Activated T-helper 1 cell treated with Interleukin-2 at 50 U/mL for 16 hours (primary cell): Measurements from ENCODE around the gene SCP2.

Experiments
- DNase-seq: peaks from one replicate; pipeline ENCODE4 v3.0.0-alpha.2; 2020; ENCODE audit warnings: low read depth

Gene SCP2

DNA sequence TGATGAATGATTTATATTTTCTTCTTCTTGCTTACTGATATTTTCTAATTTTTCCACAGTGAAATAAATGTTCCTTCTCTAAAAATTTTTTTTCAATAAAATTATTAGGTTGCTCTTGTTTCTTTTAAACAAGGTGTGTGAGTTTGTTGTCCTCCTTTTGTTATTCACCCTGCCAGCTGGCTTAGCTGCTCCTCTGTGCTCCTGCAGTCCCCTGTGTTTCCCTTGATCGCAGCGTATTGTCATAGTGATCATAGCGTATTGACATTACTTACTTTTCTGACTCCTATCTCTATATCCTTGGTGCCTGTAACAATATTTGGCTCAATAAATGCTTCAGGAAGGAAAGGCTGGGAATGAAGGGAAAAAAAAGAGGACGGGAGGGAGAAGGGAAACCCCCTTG lies 110.1 kb downstream of the SCP2 start:
- DNase-seq = no peak

DNA sequence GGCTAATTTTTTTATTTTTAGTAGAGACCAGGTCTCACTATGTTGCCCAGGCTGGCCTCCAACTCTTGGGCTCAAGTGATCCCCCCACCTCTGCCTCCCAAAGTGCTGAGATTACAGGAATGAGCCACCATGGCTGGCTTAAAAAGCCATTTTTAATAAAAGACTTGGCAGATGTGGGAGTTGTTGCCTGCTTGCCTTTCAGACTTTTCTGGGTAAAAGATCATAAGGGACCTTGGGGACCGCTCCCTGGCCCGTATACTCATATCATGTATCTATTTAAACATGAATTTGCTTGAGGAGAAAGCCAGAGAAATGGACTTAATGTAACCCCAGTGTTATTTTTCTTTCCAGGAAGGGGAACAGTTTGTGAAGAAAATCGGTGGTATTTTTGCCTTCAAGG lies 111.5 kb downstream of the SCP2 start:
- DNase-seq = no peak

DNA sequence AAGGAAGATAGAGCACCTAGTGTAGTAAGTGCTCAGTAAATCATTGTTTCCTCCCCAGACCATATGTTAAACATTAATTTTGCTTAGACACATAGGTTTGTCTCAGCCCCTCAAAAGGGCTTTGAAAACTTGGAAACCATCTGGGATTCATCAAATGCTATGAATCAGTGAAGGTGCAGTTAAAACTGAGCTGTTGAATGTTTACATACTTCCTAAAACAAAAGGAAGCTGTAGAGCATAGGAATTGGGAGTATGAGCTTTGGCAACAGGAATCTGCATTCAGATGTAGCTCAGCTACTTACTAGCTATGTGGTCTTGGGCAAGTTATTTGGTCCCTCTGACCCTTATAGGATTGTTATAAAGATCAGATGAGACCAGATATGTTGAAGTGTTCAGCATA lies 116.2 kb downstream of the SCP2 start:
- DNase-seq = no peak

DNA sequence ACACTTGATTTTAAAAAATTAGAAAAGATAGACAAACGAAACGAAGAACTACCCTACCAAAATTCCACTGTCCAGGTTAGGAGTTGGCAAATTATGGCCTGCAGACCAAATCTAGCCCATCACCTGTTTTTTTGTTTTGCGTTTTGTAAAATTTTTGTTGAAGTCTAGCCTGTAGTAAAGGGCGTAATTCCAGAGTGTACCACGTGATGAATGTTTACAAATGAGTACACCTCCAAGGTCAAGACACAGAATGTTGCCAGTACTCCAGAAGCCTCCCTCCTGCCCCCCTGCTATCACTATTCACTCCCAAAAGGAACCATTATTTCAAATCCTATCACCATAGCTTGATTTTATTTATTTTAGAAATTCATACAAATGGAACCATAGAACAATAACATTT lies 117.8 kb downstream of the SCP2 start:
- no peak for DNase-seq

DNA sequence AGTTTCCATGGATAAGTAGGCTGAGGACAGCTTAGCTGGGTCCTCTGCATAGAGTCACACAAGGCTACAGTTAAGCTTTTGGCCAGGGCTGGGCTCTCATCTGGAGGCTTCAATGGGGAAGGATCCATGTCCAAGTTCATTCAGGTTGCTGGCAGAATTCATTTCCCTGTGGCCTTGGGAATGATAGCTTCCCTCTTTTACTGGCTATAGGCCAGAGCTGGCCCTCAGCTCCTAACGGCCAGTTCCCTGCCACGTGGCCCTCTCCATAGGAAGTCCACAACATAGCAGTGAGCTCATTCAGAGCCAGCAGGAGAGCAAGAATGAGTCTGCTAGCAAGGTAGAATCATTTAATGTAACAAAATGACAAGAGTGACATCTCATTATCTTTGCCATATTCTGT lies 119.9 kb downstream of the SCP2 start:
- DNase-seq = no peak

DNA sequence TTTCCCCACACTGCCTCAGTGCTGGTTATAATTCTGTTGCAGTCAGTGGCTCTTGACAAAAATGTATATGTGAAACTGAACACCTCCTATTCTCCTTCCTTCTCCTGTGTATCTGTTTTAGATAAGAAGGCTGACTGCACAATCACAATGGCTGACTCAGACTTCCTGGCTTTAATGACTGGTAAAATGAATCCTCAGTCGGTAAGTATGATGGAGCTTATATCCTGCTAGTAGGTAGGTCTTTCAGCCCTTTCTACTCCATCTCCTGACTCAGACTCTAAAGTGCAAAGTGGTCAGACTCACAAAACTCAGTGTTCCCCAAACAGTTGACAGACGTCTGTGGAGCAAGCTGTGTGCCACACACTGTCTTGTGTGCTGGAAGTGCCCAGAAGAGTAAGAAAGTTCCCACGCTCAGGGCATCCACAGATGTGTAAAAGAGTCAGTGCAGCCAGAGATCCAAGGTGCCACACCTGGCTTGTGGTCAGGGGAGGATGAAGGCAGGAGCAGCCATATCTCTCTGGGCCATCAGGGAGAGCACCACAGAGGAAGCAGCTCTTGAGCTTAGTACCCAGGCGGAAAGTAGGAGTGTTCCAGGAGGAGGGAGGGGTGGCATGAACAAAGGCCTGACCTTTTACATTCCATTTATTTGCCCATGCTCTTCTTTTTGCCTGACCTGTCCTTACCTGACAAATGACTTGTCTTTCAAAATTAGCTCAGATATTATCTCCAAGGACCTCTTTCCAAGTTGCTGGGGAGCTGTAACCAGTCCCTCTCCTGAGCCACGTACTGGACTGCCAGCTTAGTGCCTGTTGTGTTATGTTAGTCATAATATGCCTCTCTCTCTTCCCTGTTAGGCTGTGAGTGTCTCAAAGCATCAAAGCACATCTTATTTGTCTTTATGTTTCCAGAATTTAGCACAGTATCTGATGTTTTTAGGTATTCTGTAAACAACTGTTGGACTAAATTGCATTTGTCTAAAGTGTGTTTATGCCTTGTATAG lies 121.0 kb downstream of the SCP2 start:
- DNase-seq = no peak

DNA sequence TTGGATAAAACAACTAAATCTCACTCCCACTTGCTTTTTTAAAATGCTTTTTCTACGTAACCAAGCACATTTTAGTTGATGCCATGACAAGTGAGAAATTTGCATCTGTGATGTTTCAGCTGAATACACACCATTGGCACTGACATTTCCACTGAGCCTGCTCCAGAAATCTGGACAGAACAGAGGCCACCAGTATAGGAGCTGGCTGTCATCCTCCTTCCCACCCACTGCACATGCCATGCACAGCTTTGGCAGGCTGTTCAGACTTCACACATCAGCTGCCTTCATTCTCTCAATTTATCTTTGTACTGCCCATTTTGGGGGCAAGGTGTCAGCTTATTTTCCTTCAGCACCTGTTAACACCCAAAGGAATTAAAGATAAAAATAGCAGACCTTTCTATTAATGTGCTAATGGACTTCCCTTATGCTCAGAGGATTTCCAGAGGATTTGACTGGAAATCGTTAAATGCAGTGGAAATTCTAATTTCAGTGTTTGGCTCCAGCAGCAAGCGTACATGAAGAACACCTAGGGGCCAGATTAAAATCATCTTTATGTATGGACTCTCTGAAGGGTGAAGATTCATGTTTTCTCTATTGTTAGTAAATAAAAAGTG lies 122.0 kb downstream of the SCP2 start:
- DNase-seq = no peak

DNA sequence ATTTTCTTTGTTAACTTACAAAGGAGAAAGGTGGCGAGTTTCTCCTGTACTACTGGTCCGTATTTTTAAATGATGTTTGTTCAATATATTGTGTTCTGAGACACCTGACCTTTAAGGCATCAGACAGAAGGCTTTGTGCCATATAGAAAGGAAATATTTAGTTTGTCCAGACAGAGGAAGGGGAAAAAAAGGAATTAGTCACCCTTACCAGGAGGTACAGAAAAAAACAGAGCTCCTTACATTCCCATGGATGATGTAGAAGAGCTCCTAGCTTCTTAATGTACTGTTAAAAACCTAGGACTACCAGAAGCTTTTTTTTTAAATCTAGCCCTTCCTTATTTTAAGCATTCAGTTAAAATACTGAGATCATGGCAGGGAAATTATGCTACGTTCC lies 122.5 kb downstream of the SCP2 start:
- no peak for DNase-seq

DNA sequence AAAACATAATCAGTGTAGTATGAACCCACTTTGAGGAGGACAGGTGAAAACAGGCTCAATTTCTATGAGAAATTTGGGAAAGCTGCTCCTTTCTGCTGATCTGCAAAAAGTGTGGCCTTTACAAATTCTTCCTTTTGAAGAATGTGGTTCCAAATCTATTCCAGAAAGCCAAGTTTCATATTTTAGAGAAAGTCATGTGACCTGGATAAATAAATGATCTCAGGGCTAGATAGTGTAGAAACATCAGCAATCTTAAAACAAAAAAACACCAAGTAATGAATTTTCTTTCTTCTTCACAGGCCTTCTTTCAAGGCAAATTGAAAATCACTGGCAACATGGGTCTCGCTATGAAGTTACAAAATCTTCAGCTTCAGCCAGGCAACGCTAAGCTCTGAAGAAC lies 123.2 kb downstream of the SCP2 start:
- no peak for DNase-seq

DNA sequence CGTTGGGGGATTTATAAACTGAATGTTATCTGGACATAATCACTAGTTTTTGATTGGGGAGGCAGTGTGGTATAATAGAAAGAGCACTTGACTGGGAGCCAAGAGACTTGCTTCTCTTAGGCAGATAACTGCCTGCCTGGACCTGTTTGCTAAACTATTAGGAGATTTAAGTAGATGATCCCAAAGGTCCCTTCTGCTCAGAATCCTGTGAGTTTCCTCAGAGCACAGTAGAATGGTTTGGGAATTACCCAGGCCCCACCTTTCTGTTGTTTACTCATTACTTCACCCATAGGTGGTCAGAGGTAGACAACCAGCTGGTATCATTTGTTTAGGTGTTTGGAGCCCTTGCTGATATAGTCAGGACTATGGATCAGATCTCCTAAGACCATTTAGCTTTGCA lies 124.6 kb downstream of the SCP2 start:
- no peak for DNase-seq

DNA sequence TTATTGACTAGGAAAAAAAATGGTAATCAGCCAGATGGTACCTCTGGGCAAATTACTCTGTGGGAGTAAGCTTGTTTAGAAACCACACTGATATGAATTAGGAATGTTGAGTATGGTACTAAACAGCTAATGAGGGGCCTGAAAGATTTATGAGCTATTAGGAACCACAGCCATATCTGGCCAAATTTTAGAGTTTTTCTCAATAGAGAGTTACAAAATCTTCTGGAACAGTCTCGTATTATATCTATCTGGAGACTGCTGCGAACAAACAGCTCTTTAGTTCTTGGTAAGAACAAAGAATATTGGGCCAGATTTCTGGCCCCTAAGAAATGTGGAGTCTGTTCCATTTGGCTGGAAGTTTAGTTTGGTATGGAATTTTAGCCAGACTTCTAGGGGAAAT lies 130.1 kb downstream of the SCP2 start:
- DNase-seq = no peak

DNA sequence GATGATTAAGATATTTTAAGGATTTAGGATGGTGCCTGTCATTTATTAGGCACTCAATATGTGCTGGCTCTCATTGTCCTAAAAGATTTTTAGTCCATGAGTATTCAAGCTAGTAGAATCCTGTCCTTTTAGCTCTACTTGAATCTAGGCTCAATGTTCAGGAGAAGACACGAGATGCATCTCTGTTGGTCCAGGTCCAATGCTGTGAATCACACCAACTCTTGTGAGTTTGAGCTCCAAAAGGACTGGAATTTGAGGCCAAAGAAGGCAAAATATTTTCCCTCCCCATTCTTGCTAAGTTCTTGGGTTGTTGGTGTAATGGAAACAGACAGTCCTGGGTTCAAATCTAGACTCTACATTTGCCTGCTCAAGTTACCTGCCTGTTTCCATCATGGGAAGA lies 133.5 kb downstream of the SCP2 start:
- no peak for DNase-seq

DNA sequence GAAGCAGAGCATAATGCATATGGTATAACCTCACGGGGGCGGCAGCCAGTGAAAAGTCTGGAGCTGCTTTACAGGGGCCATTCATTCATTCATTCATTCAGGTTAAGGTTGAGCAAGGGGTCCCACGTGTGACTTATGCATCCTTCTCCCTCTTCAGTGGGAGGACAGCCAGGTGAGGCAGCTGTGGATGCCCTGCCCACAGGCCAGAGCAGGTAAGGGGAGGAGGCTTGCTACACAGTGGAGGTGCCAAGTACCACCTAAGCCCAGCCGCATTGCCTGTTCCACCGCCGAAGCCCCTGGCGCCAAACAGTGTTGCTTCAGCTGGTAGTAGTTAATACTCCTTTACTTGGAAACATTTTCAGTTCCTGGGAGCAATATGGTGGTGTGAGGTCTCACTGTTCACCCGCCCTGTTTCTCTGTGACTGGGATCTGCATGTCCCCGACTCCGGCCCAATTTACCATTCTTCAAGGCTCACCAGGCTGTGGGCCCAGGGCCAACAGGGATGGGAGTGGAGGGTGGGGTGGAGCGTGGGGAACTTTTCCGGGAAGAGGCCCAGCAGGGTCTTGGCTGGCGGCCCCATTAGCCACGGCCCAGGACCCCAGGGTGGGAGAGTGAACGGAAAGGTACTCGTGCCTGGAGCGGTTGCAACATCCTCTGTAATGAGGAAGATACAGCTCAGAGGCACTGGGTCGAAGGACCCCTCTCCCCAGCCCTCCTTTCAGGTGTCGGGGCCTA lies 134.2 kb downstream of the SCP2 start:
- no peak for DNase-seq

DNA sequence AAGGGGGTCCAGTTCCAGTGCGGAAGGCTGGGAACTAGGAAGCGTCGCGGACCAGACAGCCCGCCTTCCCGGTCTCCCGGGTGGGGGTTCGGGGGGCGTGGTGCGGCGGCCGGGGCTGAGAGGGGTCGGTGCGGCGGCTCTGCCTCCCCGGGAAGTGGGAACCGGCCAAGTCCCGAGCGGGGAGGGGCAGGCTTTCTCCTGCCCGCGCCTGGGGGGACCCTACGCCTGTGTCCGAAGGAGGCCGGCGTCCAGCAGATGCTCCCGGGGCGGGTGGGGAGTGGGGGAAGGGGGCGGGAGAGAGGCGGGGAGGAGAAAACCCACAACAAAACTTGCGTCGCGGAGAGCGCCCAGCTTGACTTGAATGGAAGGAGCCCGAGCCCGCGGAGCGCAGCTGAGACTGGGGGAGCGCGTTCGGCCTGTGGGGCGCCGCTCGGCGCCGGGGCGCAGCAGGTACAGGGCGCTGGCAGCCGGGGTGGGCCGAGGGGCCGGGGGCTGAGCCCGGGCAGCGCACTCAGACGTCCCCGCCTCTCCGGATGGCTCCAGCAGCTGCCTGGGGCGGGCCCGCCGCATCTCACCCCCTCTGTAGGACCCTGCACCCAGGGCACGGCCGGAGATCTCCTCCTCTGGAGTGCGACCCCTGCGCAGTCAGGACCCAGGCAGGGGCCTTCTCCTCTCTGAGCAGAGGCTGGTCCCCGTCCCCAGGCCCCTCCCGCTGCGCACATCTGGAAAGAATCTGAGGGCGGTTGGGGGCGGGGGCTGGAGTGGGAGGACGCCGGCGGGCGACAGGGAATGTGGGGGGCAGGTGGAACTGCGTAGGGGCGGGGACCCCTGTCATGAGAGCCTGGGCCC lies 135.0 kb downstream of the SCP2 start, which contains the start of gene PODN:
TSS of gene PODN (plus strand) at position 355 of the 849 bp plus-strand sequence. CDS start 7,643 bp downstream, outside the sequence.
- no peak for DNase-seq

DNA sequence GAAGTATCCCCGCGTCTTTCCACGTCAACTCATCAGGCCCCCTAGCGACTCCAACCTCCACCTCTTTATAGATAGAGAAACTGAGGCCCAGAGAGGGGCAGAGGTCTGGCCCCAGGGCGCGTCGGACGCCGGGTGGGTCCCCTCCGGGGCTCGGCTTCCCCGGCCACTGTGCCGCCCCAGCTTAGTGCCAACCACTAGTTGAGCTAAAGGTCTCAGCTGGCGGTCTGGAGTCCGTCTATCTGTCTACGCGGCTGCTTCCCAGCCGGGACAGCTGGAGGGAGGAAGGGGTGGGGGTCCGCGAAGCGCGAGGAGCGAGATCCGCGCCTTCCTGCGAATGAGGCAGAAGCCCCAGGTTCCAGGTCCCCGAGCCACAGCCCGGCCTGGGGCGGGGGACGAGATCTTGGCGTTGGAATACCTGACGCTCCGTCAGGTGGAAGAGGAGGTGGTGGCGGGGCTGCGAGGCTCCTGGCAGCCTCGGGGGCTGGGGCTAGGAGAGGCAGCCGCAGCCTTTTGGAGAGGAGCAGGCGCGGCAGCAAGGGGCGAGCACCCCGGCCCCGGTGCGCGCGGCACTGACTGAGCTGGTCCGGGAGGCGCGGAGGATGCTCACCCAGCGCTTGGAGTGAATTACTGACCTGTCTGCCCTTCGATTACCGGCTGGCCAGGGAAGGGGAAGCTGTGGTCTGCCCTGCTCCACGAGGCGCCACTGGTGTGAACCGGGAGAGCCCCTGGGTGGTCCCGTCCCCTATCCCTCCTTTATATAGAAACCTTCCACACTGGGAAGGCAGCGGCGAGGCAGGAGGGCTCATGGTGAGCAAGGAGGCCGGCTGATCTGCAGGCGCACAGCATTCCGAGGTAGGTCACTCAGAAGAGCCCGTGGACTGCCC lies 135.9 kb downstream of the SCP2 start:
- no peak for DNase-seq

DNA sequence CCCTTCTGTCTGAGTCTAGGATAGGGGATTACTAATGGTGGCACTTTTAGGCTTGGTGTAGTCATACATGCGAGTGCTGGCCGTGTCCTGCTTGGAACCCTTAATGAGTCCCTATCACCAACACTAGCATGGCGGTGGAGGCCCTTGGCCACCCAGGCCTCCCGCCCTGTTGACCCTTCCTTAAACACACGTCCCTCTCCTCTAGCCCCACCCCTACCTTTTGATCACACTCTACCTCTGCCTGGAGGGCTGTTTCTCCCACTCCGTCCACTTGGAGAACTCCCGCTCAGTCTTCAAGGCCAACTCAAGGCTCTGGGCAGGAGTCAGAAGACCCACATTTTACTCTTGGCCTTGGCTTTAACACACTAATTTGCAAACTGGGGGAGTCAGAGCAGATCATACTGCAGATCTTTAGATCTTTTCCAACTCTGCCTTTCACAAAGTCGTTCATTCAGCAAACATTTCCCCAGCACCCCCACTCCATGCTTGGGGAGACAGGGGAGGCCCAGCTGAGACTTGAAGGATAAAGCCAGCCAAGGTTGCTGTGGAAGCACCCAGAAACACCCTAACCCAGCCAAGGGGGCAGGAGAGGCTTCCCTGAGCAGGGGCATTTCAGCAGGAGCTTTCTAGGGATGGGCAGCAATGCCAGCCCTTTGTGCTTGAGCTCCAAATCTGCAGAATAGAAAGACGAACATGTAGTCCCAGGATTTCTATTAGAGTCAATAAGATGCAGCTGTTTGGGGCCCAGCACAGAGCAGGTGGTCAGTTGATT lies 136.9 kb downstream of the SCP2 start:
- no peak for DNase-seq

DNA sequence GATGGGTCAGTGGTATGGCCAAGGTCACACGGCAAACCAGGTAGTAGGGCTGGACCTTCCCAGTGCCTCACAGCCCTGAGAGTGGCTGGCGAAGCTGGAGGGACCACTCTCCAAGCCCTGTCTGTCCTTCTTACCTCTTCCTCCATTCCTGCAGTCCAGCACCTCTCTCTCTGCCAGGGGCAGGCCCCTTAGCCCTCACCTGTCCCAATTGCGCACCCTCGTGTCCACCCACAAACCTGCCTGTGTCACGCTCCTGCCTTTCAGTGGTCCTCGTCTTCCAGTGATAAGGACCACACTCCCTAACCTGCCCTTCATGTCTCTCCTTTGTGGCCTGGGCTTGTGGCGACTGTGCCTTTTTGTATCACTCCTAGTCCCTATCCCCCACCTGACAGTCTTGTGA lies 138.3 kb downstream of the SCP2 start:
- DNase-seq = no peak

DNA sequence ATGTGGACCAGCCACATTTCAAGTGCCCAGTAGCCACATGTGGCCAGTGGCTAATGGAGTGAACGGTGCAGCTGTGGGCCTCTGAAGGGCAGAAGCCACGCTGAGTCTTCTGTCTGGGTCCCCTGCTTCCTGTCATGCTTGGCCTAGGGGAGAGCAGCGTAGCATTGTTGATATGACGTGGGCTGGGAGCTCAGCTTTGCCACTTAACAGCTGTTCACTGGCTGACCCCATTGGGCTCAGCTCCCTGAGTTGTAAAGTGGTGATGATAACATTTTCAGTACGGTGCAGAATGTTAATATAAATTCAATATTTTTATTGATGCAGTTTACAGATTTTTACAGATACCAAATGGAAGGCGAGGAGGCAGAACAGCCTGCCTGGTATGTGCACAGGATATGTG lies 139.4 kb downstream of the SCP2 start:
- DNase-seq = no peak

DNA sequence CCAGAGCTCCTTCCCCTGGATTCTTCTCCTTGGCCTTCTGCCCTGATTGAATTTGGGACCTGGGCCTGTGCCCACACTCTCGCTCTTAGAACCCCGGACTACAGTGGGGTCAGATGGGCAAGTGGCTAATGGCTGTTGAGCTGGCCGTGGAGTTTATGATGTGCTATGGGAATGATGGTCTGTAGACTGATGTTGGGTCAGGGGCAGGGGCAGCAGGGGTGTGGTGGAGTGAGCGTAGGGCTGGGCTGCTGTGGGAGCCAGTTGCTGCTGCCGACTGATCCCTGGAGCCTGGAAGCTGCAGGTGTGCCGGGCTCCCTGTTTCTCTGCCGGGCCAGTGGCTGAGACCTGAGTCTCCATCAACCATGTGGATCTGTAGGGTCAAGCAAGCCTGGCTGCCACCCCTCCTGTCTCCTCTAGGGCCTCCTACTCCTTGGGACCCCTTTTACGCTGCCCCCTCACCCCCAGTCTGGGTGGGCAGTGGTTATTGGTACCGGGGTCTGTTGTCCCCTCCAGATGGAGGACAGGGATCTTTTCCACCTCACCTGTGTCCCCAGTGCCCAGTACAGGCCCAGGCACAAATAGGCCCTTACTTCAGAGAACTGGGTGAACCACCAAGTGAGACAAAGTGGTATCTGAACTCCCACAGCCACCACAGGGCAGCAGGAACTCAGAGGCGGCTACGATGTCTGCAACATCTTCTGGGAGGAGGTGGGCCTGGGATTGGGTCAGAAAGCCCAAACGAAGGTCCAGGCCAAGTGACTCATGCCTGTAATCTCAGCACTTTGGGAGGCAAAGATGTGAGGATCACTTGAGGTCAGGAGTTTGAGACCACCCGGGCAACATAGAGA lies 140.0 kb downstream of the SCP2 start:
- no peak for DNase-seq
